GM23338 (cell line): Measurements from ENCODE around the gene TIMP4. TPM values are rescaled to one million over a fixed set of nuclear protein-coding genes. Genes with fewer than 3 reads are reported as not detected.
A peak's percentile ranks its signal among the peaks of the same experiment; 100 is the strongest.

ENCODE experiments used
- ATAC-seq: fragments of 200-7000 bp; cut with Tn5 transposase; 3 replicates; pipeline ENCODE4 v1.9.1; 2020
- DNase-seq: peaks from one replicate; pipeline ENCODE4 v3.0.0-alpha.2; 2015; ENCODE audit warnings: low spot score
- H2AFZ ChIP-seq: fragments of 200-600 bp; sonication (generic); 2 replicates; pipeline ENCODE4 v1.8.0; 2016; ENCODE audit warnings: antibody characterized with exemption, mild to moderate bottlenecking, moderate library complexity
- H3F3A ChIP-seq: fragments of 200-600 bp; sonication (generic); replicated peaks from 2 replicates; pipeline ENCODE4 v1.8.0; 2017; ENCODE audit warnings: antibody characterized with exemption, mixed run types, low read depth
- H3K27ac ChIP-seq: fragments of 200-600 bp; sonication (generic); 2 replicates; pipeline ENCODE4 v1.6.1; 2016; ENCODE audit warnings: low read depth
- H3K27me3 ChIP-seq: fragments of 200-600 bp; sonication (generic); 2 replicates; pipeline ENCODE4 v1.8.0; 2016; ENCODE audit warnings: mild to moderate bottlenecking, mixed run types, moderate library complexity; ENCODE audit not compliant: insufficient read depth
- H3K36me3 ChIP-seq: fragments of 200-600 bp; sonication (generic); 2 replicates; pipeline ENCODE4 v1.8.0; 2016; ENCODE audit warnings: mild to moderate bottlenecking; ENCODE audit not compliant: insufficient read depth
- H3K4me1 ChIP-seq: fragments of 200-600 bp; sonication (generic); 2 replicates; pipeline ENCODE4 v1.8.0; 2016; ENCODE audit warnings: mild to moderate bottlenecking, moderate library complexity; ENCODE audit not compliant: insufficient read depth
- H3K4me2 ChIP-seq: fragments of 200-600 bp; sonication (generic); 2 replicates; pipeline ENCODE4 v1.7.1; 2017; ENCODE audit warnings: mixed run types
- H3K4me3 ChIP-seq: fragments of 200-600 bp; sonication (generic); 2 replicates; pipeline ENCODE4 v1.6.1; 2016; ENCODE audit warnings: mixed run types
- H3K79me2 ChIP-seq: fragments of 200-600 bp; sonication (generic); replicated peaks from 2 replicates; pipeline ENCODE4 v1.8.0; 2017; ENCODE audit warnings: mild to moderate bottlenecking; ENCODE audit not compliant: insufficient read depth
- H3K9me2 ChIP-seq: fragments of 200-600 bp; sonication (generic); 2 replicates; pipeline ENCODE4 v1.8.0; 2017; ENCODE audit not compliant: insufficient read depth
- H4K20me1 ChIP-seq: fragments of 200-600 bp; sonication (generic); replicated peaks from 2 replicates; pipeline ENCODE4 v1.8.0; 2017; ENCODE audit warnings: mild to moderate bottlenecking; ENCODE audit not compliant: insufficient read depth
- H3K27ac Mint-ChIP-seq: 2 replicates; pipeline ENCODE4 v1.8.0; 2020; ENCODE audit warnings: inconsistent platforms, mild to moderate bottlenecking, moderate library complexity, mixed read lengths
- H3K27me3 Mint-ChIP-seq: 3 replicates; pipeline ENCODE4 v1.8.0; 2022; ENCODE audit warnings: low read depth, mild to moderate bottlenecking, moderate library complexity, mixed read lengths, inconsistent platforms; ENCODE audit not compliant: insufficient read depth, poor library complexity
- H3K36me3 Mint-ChIP-seq: 3 replicates; pipeline ENCODE4 v1.8.0; 2021; ENCODE audit warnings: low read depth, mild to moderate bottlenecking, inconsistent platforms, moderate library complexity, mixed read lengths
- H3K4me1 Mint-ChIP-seq: 3 replicates; pipeline ENCODE4 v1.8.0; 2020; ENCODE audit warnings: mild to moderate bottlenecking, inconsistent platforms, mixed read lengths
- H3K4me3 Mint-ChIP-seq: 3 replicates; pipeline ENCODE4 v1.8.0; 2021; ENCODE audit warnings: moderate library complexity, mild to moderate bottlenecking, inconsistent platforms, mixed read lengths
- H3K9me3 Mint-ChIP-seq: 3 replicates; pipeline ENCODE4 v1.8.0; 2020; ENCODE audit warnings: moderate library complexity, mild to moderate bottlenecking, inconsistent platforms, mixed read lengths
- CREB1 ChIP-seq: fragments of 250-450 bp; sonication (Bioruptor Pico); IDR thresholded peaks from 2 replicates; pipeline ENCODE4 v1.5.0; 2020; ENCODE audit warnings: low read depth, mild to moderate bottlenecking, moderate library complexity
- CTCF ChIP-seq, 2 experiments: fragments of 200-600 bp in 1 of 2; sonication (generic) in 1 of 2; conservative IDR thresholded peaks; 2 replicates each; pipeline versions ENCODE4 v1.5.1 to v1.6.1; 2016 to 2017; ENCODE audit warnings: antibody characterized with exemption in 2 of 2, low read depth in 2 of 2, mild to moderate bottlenecking in 2 of 2, moderate library complexity in 1 of 2
- ETS1 ChIP-seq: IDR thresholded peaks from 2 replicates; pipeline ENCODE4 v1.6.1; 2016; ENCODE audit warnings: antibody characterized with exemption
- EZH2 ChIP-seq: fragments of 200-600 bp; sonication (generic); IDR thresholded peaks from one replicate; pipeline ENCODE4 v1.8.0; 2017; ENCODE audit warnings: antibody characterized with exemption, mild to moderate bottlenecking, low read depth; ENCODE audit not compliant: unreplicated experiment
- EZH2phosphoT487 ChIP-seq: fragments of 200-600 bp; sonication (generic); IDR thresholded peaks from one replicate; pipeline ENCODE4 v1.8.1; 2018; ENCODE audit warnings: antibody characterized with exemption; ENCODE audit not compliant: unreplicated experiment
- JUNB ChIP-seq: IDR thresholded peaks from one replicate; pipeline ENCODE4 v1.6.1; 2016; ENCODE audit warnings: antibody characterized with exemption; ENCODE audit not compliant: unreplicated experiment
- POLR2AphosphoS5 ChIP-seq: IDR thresholded peaks from 2 replicates; pipeline ENCODE4 v1.6.1; 2016; ENCODE audit warnings: antibody characterized with exemption, low read depth
- STAT1 ChIP-seq: IDR thresholded peaks from one replicate; pipeline ENCODE4 v1.6.1; 2016; ENCODE audit warnings: antibody characterized with exemption; ENCODE audit not compliant: unreplicated experiment
- ZNF114 ChIP-seq: fragments of 250-450 bp; sonication (Bioruptor Pico); IDR thresholded peaks from 2 replicates; pipeline ENCODE4 v1.5.0; 2020; ENCODE audit warnings: mild to moderate bottlenecking, moderate library complexity
- ZNF331 ChIP-seq: fragments of 250-450 bp; sonication (Bioruptor Pico); IDR thresholded peaks from 2 replicates; pipeline ENCODE4 v1.5.0; 2020; ENCODE audit warnings: low read depth, mild to moderate bottlenecking, moderate library complexity
- polyA plus RNA-seq: library from polyadenylated mRNA; unstranded; fragments of >200 nt; fragmentation: Nextera tagmentation; extraction: Ambion mirVana; gene quantifications from 2 replicates; pipeline ENCODE4 v1.2.1, GENCODE V29; 2016
- total RNA-seq: library from RNA; depleted of rRNA; stranded (reverse); fragments of >200 nt; shearing (Covaris generic); gene quantifications from 2 replicates; pipeline ENCODE4 v1.2.3, GENCODE V29; 2014

Gene TIMP4
- total and polyA plus RNA-seq, 2 experiments from 2014 or later: 6.7 to 11.1 TPM

- Histone ChIP-seq H3K79me2 (no peaks in the 10 kb centered on the region), H3K27me3 (no peaks in the 10 kb centered on the region), H3K9me2 (no peaks in the 10 kb centered on the region), H3K27ac (no peak overlapping the region), H4K20me1 (no peaks in the 10 kb centered on the region), H3K4me3 (no peak overlapping the region), H3K4me2 (no peak overlapping the region), H3K36me3 (peaks cover 7% of the 10 kb centered on the region; the same call in 1 of the 2 replicates), H3F3A (no peaks in the 10 kb centered on the region), H3K4me1 (no peaks in the 10 kb centered on the region), H2AFZ (no peak overlapping the region)
- H3K36me3 Mint-ChIP-seq: peaks cover 30% of the 10 kb centered on the region
- TF ChIP-seq ZNF114: no peak
- peak; percentile 74 to 94 for TF ChIP-seq CTCF (conservative IDR thresholded peaks at IDR 0.05; ENCODE audit: low read depth in 2 of 2)
- no peak for TF ChIP-seq POLR2AphosphoS5
- TF ChIP-seq ETS1: no peak
- TF ChIP-seq STAT1: no peak
- no peak for TF ChIP-seq CREB1 (CRISPR knock-in tag)
- peak; percentile 72 for DNase-seq
- no peak overlapping the region for H3K4me3 Mint-ChIP-seq
- H3K27ac Mint-ChIP-seq: no peak overlapping the region
- H3K9me3 Mint-ChIP-seq: peaks cover 25% of the 10 kb centered on the region
- peaks cover under 1% of the 10 kb centered on the region for H3K27me3 Mint-ChIP-seq
- ATAC-seq: peak; percentile 99
- H3K4me1 Mint-ChIP-seq: no peaks in the 10 kb centered on the region
Observed at GRCh38 chr3:12175844-12176453, 17.2 kb upstream of the TIMP4 start.

- Mint-ChIP-seq H3K9me3 (peaks cover 27% of the 10 kb centered on the region), H3K27ac (no peak overlapping the region), H3K36me3 (peaks cover 37% of the 10 kb centered on the region), H3K4me1 (no peaks in the 10 kb centered on the region), H3K27me3 (no peaks in the 10 kb centered on the region), H3K4me3 (no peak overlapping the region)
- TF ChIP-seq POLR2AphosphoS5 (no peak), EZH2phosphoT487 (no peak), CREB1 (CRISPR knock-in tag) (no peak), ETS1 (no peak), STAT1 (no peak), ZNF331 (CRISPR knock-in tag) (no peak), JUNB (no peak), EZH2 (no peak)
- no peaks in the 10 kb centered on the region for H3K27me3 ChIP-seq
- H3K4me1 ChIP-seq: no peaks in the 10 kb centered on the region
- no peak for DNase-seq
- H2AFZ ChIP-seq: no peak overlapping the region
- H3K4me3 ChIP-seq: no peak overlapping the region
- no peak for ATAC-seq
- no peaks in the 10 kb centered on the region for H4K20me1 ChIP-seq
- H3K79me2 ChIP-seq: no peaks in the 10 kb centered on the region
- no peaks in the 10 kb centered on the region for H3F3A ChIP-seq
- no peaks in the 10 kb centered on the region for H3K9me2 ChIP-seq
- H3K27ac ChIP-seq: no peak overlapping the region
- no peak overlapping the region for H3K4me2 ChIP-seq
- H3K36me3 ChIP-seq: peaks cover 9% of the 10 kb centered on the region; the same call in 1 of the 2 replicates
Observed at GRCh38 chr3:12175137-12175593, 16.5 kb upstream of the TIMP4 start.
